ENCODE measurements around the gene SLC19A1.
"Not testable (repeated sequence)": the region's sequence is repeated elsewhere in the genome, so short reads cannot be mapped to it uniquely, and the experiment has no call there.

Gene SLC19A1

GRCh38 chr21:45576838-45577737 is 34.8 kb upstream of the SLC19A1 start:
- DNase-seq (ENCODE audit: low read depth): no peak

GRCh38 chr21:45575993-45576837 is 34.0 kb upstream of the SLC19A1 start:
- DNase-seq (ENCODE audit: low read depth): no peak

- DNase-seq (ENCODE audit: low read depth): no peak
Measured at GRCh38 chr21:45575304-45575992, 33.2 kb upstream of the SLC19A1 start.

- no peak for DNase-seq (ENCODE audit: low read depth)
Measured at GRCh38 chr21:45574691-45575090, 32.5 kb upstream of the SLC19A1 start.

GRCh38 chr21:45574081-45574501 is 31.9 kb upstream of the SLC19A1 start:
- DNase-seq (ENCODE audit: low read depth): no peak

GRCh38 chr21:45573452-45574035 is 31.3 kb upstream of the SLC19A1 start:
- DNase-seq (ENCODE audit: low read depth): no peak

- DNase-seq (ENCODE audit: low read depth): no peak
Measured at GRCh38 chr21:45572783-45573451, 30.7 kb upstream of the SLC19A1 start.

- no peak for DNase-seq (ENCODE audit: low read depth)
Measured at GRCh38 chr21:45572231-45572630, 30.0 kb upstream of the SLC19A1 start.

GRCh38 chr21:45571641-45572040 is 29.4 kb upstream of the SLC19A1 start:
- DNase-seq (ENCODE audit: low read depth): no peak

- no peak for DNase-seq (ENCODE audit: low read depth)
Measured at GRCh38 chr21:45570826-45571601, 28.8 kb upstream of the SLC19A1 start.

GRCh38 chr21:45570071-45570470 is 27.8 kb upstream of the SLC19A1 start:
- DNase-seq (ENCODE audit: low read depth): no peak

GRCh38 chr21:45568383-45568782 is 26.1 kb upstream of the SLC19A1 start:
- no peak for DNase-seq (ENCODE audit: low read depth)

GRCh38 chr21:45564137-45564536 is 21.9 kb upstream of the SLC19A1 start:
- not testable (repeated sequence) for DNase-seq (ENCODE audit: low read depth)

- no peak for DNase-seq (ENCODE audit: low read depth)
Measured at GRCh38 chr21:45562965-45563364, 20.7 kb upstream of the SLC19A1 start.

GRCh38 chr21:45562402-45562801 is 20.2 kb upstream of the SLC19A1 start:
- DNase-seq (ENCODE audit: low read depth): no peak

GRCh38 chr21:45561241-45561640 is 19.0 kb upstream of the SLC19A1 start:
- not testable (repeated sequence) for DNase-seq (ENCODE audit: low read depth)

GRCh38 chr21:45560106-45561021 is 18.1 kb upstream of the SLC19A1 start:
- no peak for DNase-seq (ENCODE audit: low read depth)

- DNase-seq (ENCODE audit: low read depth): no peak
Measured at GRCh38 chr21:45559216-45560105, 17.2 kb upstream of the SLC19A1 start.
